MG63 (cell line): ENCODE results near the gene LARP6. TPM values are rescaled to one million over a fixed set of nuclear protein-coding genes. Genes with fewer than 3 reads are reported as not detected.
"Not testable (repeated sequence)": the region's sequence is repeated elsewhere in the genome, so short reads cannot be mapped to it uniquely, and the experiment has no call there.

ENCODE experiments used
- DNase-seq: peaks from one replicate; pipeline ENCODE4 v3.0.0-alpha.2; 2020
- H3K27me3 ChIP-seq: fragments of 250-450 bp; sonication (Bioruptor Pico); 2 replicates; pipeline ENCODE4 v1.5.1; 2020; ENCODE audit warnings: mild to moderate bottlenecking, moderate library complexity
- H3K36me3 ChIP-seq: fragments of 250-450 bp; sonication (Bioruptor Pico); 2 replicates; pipeline ENCODE4 v1.5.1; 2020; ENCODE audit warnings: mild to moderate bottlenecking, moderate library complexity
- H3K4me3 ChIP-seq: fragments of 250-450 bp; sonication (Bioruptor Pico); 2 replicates; pipeline ENCODE4 v1.5.1; 2020; ENCODE audit warnings: mild to moderate bottlenecking, moderate library complexity
- H3K9me3 ChIP-seq: fragments of 250-450 bp; sonication (Bioruptor Pico); 2 replicates; pipeline ENCODE4 v1.5.1; 2020; ENCODE audit warnings: mild to moderate bottlenecking, moderate library complexity
- total RNA-seq: library from RNA; depleted of rRNA; stranded (reverse); fragments of >200 nt; shearing (Covaris generic); gene quantifications from 2 replicates; pipeline ENCODE4 v1.2.3, GENCODE V29; 2014; ENCODE audit warnings: low replicate concordance; rRNA removed

LARP6 gene
- total RNA-seq, result 62.8 and 116 TPM in 2 replicates

DNA sequence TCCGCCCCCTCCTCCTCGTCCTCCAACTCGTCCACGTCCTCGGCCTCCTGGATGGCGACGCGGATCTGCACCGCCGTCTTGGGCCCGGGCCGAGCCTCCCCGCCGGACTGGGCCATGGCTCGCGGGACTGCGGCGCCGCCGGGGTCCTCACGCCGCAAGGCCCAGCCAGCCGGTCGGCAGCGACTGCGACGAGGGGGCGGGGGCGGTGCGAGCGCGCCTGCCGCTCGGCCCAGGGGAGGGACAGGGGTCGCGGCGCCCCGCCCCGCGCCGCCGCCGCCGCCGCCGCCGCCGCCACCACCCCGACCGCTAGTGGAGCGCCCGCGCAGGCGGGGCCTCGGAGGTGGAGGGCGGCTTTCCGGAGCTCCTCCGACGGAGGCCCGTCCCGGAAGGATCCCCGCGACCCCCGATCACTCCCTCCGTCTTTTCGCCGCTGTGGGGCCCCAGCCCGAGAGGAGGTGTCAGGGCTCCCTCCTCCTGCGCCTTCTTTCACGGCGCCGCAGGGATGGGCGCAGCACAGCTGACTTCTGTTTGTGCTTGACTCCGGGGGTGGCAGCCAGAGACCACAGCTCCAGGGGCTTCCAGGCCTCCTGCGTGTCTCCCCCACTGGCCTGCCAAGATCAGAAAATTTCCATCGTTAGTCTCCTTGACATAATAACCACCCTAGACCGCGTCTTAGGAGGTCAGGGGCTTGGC lies at the start of gene LARP6:
Gene LARP6, minus strand, starts transcription at position 185 of the 693 bp plus-strand sequence. Its CDS starts 69 bp downstream, at position 116.
- Histone ChIP-seq H3K27me3 (no peaks in the 10 kb centered on the region), H3K36me3 (peaks cover 30% of the 10 kb centered on the region), H3K4me3 (peak within 1 kb of the TSS; percentile 68), H3K9me3 (no peaks in the 10 kb centered on the region)
- DNase-seq, result peak; percentile 74

DNA sequence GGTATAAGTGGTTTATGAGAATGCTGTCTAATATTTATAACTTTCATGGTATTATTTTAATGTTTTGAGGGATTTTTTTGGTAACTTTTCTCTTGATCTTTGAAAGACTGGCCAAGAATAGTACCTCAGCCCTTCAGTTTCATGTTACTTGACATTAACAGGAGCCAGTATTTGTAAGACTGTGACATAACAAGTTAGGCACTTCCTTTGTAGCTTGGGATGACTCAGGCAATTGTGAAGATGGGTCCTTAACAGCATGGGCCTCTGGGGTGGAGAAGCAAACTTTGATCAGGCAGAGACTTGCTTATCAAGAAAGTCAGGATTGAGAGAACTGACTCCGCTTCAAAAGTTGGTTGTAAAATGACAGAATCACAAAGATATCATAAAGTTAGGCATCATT lies 48.1 kb upstream of the LARP6 start:
- peak; percentile 38 for DNase-seq
- peaks cover 2% of the 10 kb centered on the region for H3K9me3 ChIP-seq
- peaks cover 10% of the 10 kb centered on the region for H3K36me3 ChIP-seq
- H3K27me3 ChIP-seq, result no peaks in the 10 kb centered on the region
- no peak overlapping the region for H3K4me3 ChIP-seq

DNA sequence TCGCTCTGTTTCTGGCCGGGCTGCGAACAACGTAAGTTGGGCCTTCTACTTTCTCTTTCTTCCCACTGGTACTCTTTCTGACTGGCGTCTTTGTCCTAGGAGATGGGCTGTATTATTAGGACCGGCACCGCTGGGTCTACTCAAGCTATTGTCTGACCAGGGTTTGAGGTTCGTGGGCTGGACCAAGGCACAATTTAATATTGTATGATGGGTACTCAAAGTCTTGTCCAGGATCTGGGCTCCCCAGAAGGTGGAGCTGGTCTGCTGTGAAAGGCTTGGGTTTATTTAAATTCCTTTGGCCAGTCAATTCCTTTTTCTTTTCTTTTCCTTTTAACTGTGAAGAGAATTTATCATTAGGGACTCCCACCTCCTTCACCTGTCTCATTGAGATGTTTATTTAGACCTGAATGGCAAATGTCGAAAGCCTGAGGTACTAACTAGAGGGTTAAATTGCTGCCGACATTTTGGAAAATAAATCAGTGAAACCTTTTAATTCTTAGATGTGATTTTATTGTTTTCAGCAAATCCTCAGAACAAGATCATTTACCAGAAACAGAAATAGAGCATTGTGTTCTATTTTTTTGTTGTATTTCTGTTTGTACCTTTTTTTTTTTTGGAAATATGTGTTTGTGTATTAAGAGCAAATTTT lies 39.1 kb upstream of the LARP6 start:
- Histone ChIP-seq H3K9me3 (no peaks in the 10 kb centered on the region), H3K27me3 (no peaks in the 10 kb centered on the region), H3K4me3 (peak overlapping the region; percentile 81), H3K36me3 (peaks cover 4% of the 10 kb centered on the region; the same call in 1 of the 2 replicates)
- peak; percentile 53 for DNase-seq

DNA sequence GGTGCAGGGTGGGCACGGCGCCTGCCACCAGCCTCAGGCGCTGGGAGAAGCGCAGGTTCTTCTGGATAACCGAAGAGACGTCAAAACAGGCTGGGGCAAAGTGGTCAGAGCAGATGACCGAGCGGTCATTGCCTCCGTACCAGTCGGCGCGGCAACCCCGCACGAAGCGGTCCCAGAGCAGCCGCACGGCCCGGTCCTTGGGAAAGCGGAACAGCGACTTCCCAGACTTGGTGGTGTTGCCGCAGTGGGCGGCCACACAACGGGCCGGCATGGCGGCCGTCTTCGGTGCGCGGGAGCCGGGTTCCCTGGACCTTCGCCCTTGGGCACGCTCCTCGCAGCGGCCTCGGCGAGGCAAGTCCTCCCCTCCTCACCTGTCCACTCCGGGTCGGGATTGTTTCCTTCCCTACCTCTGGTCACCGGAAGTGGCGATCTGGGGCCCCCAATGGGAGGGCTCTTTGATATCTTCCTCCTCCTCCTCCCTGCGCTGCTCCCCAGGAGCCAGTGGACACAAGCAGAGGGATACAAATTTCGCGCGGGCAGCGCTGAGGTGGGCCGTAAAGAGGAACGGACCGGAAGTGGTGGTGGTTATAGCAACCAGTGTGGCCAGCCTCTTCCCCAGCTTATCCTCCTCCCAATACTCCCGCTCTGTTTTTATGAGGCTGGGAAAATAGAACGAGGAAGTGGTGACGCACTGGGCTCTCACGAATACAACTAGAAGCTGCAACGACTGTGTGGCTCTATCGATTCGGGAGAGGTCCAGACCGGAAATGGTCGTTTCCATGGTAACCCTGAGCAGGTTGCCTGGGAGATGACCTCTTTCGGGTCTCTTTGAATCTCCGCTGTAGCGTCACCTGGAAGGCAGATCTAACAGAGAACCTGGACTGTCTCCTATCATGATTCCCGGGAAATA lies 38.3 kb upstream of the LARP6 start, which contains the start of the genes LRRC49 and THAP10:
Gene LRRC49, plus strand, starts transcription at position 825 of the 910 bp plus-strand sequence. Its CDS starts 69 bp downstream, at position 894.
Gene THAP10, minus strand, starts transcription at position 432 of the 910 bp plus-strand sequence. Its CDS starts 161 bp downstream, at position 271.
- peaks cover 4% of the 10 kb centered on the region; the same call in 1 of the 2 replicates for H3K36me3 ChIP-seq
- H3K27me3 ChIP-seq, result no peaks in the 10 kb centered on the region
- no peaks in the 10 kb centered on the region for H3K9me3 ChIP-seq
- peak; percentile 94 for DNase-seq
- peak within 1 kb of the TSS; percentile 81 for H3K4me3 ChIP-seq

DNA sequence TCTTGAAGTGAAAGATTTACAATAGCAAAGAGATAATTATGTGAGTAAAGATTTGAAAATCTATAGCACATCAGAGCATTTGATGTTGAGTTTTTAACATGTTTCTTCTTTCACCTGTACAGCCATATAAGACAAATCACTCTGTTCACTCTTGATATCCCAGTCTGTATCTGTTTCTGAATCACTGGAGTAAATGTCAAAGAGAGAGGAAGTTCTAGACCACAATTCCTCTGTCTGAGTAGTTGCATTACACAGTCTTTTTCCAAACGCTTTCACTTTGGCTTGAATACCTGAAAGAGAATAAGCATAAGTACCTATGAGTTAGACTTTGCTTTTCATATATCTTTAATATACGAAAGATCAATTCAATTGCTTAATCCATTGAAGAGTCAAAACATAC lies 28.4 kb upstream of the LARP6 start:
- H3K4me3 ChIP-seq, result no peak overlapping the region
- H3K27me3 ChIP-seq, result no peaks in the 10 kb centered on the region
- H3K9me3 ChIP-seq, result no peaks in the 10 kb centered on the region
- DNase-seq, result no peak
- no peaks in the 10 kb centered on the region for H3K36me3 ChIP-seq

DNA sequence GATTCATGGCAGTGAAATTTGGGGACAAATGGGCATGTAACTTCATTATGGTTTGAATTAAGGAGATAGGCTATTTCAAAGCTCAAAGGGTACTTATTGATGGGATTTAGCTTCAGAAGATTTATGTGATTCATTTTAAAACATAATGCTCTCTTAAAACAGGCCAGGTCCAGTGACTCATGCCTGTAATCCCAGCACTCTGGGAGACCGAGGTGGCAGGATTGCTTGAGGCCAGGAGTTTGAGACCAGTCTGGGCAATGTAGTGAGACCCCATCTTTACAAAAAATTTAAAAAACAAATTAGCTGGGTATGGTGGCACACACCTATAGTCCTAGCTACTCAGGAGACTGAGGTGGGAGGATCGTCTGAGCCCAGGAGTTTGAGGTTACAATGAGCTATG lies 26.8 kb upstream of the LARP6 start:
- Histone ChIP-seq H3K27me3 (no peaks in the 10 kb centered on the region), H3K9me3 (no peaks in the 10 kb centered on the region), H3K4me3 (no peak overlapping the region), H3K36me3 (no peaks in the 10 kb centered on the region)
- peak; percentile 40 for DNase-seq

DNA sequence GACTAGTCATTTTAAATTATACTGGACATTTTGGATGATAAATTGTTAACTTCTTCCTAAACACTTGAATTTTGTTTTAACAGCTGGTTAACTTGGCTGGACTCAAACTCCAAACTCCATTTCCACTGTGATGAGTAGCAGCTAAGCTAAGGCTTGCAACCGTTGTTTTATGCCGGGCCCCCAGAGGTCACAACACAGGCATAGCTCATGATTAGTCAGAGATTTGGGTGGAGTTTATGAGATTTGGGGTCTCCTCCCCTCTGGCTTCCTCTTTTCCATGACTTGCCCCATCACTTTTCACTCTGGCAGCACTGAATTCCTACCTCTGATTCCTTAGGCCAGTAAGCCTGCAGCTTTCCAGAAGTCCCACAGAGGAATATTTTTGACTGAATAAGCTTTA lies 25.4 kb upstream of the LARP6 start:
- Histone ChIP-seq H3K27me3 (no peaks in the 10 kb centered on the region), H3K9me3 (no peaks in the 10 kb centered on the region), H3K4me3 (no peak overlapping the region), H3K36me3 (no peaks in the 10 kb centered on the region)
- DNase-seq, result peak; percentile 78

DNA sequence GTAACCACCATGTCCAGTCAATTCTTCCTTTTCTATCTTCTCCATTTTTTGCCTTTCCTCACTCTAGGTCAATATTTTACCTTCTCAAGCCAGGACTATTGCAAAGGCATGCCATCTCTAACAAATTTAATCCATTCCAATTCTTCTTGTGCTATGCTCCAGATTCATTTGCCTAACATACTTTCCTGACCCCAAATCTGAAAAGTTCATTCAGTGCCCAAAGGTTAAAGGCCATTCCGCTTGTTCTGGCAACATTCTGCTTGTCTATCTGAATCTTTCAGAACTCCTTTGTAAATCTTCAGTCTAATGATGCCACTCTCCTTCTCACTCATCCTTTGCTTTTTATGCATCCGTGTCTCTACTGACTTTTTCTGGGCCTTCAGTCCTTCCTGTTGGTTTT lies 22.7 kb upstream of the LARP6 start:
- Histone ChIP-seq H3K4me3 (no peak overlapping the region), H3K27me3 (no peaks in the 10 kb centered on the region), H3K9me3 (peaks cover 2% of the 10 kb centered on the region; the same call in 1 of the 2 replicates), H3K36me3 (no peaks in the 10 kb centered on the region)
- no peak for DNase-seq

DNA sequence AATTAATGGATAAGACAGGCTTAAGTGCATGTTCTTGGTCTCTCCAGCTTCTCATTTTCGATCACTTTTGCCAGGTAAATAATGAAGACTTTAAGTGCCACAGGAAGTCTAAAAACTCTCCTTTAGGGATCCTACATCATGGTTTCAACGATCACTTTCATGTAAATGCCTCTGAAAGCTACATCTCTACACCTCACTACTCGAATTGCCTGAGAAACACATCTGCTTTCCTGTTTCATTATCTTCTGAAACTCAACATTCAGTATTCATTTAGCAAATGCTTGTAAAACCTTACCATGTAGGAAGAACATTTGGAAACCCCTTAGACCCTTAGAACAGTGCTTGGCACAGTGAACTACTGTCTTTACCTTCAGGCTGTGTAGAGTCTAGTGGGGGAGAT lies 22.1 kb upstream of the LARP6 start:
- Histone ChIP-seq H3K36me3 (no peaks in the 10 kb centered on the region), H3K27me3 (no peaks in the 10 kb centered on the region), H3K4me3 (no peak overlapping the region), H3K9me3 (peaks cover 2% of the 10 kb centered on the region; the same call in 1 of the 2 replicates)
- DNase-seq, result no peak

DNA sequence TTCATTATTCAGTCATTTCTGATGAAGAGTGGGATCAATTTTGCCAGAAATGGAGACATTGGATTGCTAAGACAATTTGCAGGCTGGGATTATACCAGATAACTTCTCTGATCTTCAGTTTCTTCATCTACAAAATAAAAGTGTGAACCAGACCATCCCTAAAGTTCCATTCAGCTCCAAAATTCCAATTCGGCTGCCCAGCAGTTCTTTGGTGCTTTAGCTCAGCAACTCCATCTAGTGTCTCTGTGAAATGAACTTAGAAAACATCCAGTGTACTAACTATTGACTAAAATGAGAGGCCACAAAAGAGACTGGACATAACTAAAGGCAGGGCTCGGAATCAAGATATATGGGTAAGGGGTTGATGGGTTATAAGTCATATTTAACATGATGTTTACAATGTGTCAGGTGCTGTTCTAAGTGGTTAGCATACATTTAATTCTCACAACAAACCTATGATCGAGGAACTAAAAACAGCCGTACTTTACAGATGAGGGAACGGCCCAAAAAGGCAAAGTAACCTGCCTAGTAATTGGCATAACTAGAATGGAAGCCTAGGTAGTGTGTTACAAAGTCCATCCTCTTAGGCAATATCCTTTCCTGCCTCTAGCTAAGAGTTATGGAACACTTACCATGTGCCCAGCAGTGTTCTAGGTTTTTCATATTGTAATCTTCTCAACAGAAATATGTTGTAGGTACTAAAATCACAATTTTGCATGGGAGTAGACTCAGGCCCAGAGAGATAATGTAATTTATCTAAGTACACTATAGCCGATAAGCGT lies 21.2 kb upstream of the LARP6 start:
- no peak for DNase-seq
- Histone ChIP-seq H3K36me3 (no peaks in the 10 kb centered on the region), H3K4me3 (no peak overlapping the region), H3K27me3 (no peaks in the 10 kb centered on the region), H3K9me3 (peaks cover 2% of the 10 kb centered on the region; the same call in 1 of the 2 replicates)

DNA sequence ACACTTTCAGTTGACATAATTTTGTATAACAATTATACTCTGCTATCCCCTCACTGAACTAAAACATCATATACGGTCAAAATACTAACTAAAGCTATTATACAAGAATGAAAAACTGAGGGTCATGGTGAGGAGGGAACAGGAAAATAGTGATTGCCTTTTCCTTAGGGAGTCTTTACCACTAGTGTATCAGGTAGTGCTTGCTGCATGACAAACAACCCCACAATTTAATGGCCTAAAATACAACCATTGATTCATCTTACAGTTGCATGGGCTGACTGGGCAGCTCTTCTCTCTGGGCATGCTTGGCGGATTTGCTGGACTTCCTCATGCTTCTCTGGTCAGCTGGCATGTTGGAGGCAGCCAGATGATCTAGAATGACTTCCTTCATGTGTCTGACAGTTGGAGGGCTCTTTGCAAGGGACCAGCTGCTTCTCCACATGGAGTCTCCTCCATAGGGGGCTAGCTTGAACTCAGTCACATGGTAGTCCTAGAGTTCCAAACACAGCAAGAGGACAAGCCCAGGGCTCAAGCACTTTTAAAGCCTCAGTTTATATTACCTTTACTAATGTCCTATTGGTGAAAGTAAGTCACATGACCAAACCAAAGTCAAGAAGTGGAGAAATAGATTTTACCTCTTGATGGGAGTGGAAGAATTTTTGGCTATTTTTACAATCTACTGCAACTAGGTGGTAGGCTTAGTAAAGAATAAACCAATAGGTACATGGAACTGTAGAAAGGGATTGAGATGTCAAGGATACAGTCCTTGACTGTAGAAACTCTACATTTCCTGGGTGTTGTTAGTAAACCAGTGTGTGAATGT lies 19.5 kb upstream of the LARP6 start:
- DNase-seq, result no peak
- peaks cover 2% of the 10 kb centered on the region; the same call in 1 of the 2 replicates for H3K9me3 ChIP-seq

DNA sequence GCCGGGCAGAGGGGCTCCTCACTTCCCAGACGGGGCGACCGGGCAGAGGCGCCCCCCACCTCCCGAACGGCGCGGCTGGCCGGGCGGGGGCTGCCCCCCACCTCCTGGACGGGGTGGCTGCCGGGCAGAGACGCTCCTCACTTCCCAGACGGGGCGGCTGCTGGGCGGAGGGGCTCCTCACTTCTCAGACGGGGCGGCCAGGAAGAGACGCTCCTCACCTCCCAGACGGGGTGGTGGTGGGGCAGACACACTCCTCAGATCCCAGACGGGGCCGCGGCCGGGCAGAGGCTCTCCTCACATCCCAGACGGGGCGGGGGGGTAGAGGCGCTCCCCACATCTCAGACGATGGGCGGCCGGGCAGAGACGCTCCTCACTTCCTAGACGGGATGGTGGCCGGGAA lies 17.5 kb upstream of the LARP6 start:
- DNase-seq, H3K9me3 ChIP-seq: not testable (repeated sequence)

More for the DNA sequence above, 19.5 kb upstream of the LARP6 start:
- H3K27me3 ChIP-seq, result no peaks in the 10 kb centered on the region
- no peak overlapping the region for H3K4me3 ChIP-seq
- no peaks in the 10 kb centered on the region for H3K36me3 ChIP-seq

DNA sequence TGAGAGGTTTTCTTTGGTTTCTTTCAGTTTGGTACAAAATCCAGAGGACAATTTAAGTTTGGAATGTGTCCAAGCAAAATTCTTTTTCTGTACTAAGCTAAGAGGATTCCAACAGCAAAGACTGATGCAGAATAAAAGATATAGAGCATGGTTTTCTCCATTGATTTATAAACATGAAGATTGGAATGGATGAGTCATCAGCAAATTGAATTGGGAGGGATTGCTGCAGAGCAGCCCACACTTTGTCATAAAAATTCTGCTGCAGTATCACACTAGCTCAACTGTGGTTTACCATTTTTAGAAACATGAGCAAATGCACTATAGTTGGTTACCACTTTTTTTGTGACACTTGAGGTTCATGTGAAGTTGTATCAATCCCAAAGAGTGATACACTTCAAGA lies 16.1 kb upstream of the LARP6 start:
- H3K27me3 ChIP-seq, result no peaks in the 10 kb centered on the region
- no peak overlapping the region for H3K4me3 ChIP-seq
- DNase-seq, result peak; percentile 36
- H3K36me3 ChIP-seq, result no peaks in the 10 kb centered on the region
- H3K9me3 ChIP-seq, result peaks cover 4% of the 10 kb centered on the region; the same call in 1 of the 2 replicates

More for the DNA sequence above, 17.5 kb upstream of the LARP6 start:
- not testable (repeated sequence) for H3K4me3 ChIP-seq, H3K36me3 ChIP-seq, H3K27me3 ChIP-seq

DNA sequence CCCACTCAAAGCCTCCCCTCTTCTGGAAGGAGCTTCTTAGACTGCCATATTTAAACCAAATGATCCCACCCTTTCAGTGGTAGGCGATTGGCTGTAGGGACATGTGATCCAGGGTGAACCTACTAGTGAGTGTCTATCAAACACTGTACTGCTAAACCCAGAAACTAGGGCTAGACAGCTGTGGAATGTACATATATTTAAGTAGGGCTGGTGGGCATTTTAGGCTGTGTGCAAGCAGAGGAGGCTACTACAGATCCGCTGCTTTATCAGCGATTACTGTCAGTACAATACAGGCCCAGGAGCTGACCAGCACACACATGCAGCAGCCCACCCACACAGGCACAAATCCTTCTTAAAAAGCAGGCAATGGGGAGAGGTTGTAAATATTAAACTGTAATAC lies 15.4 kb upstream of the LARP6 start:
- no peak for DNase-seq
- H3K27me3 ChIP-seq, result no peaks in the 10 kb centered on the region
- no peak overlapping the region for H3K4me3 ChIP-seq
- no peaks in the 10 kb centered on the region for H3K36me3 ChIP-seq
- peaks cover 4% of the 10 kb centered on the region; the same call in 1 of the 2 replicates for H3K9me3 ChIP-seq

DNA sequence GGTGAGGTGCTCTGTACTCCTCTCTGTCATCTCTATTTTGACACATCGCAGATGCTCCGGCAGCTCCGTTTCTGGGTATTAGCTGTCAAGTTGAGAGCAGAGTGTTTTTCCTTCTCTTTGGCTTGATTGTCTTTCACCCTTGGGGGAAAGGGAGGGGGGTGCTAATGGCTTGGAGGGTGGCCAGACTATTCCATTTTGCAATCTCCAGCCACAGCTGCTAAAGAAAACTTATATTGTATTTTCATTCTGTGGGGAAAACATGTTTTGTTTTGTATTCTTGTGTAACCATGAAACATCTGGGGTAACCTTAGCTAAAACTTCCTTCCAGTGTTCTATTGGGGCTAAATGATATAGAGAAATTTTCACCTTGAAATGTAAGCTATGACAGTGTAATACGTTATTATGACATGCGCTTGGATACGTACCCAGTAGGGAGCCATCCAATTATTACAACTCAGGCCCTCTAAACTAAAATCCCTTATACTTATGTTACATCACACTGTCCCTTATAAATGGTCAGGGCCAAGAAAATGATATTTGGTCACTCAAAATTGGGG lies 14.0 kb upstream of the LARP6 start:
- H3K4me3 ChIP-seq, result no peak overlapping the region
- H3K27me3 ChIP-seq, result no peaks in the 10 kb centered on the region
- no peak for DNase-seq
- 0 out of 2 replicates have a peak, but pooled peaks cover 2% of the 10 kb centered on the region for H3K9me3 ChIP-seq
- H3K36me3 ChIP-seq, result no peaks in the 10 kb centered on the region
